Fibroblast of pulmonary artery (primary cell): ENCODE measurements around the gene PRICKLE3.
A peak's percentile ranks its signal among the peaks of the same experiment; 100 is the strongest.

ENCODE experiments used
- DNase-seq: peaks from one replicate; pipeline ENCODE4 v3.0.0-alpha.2; 2010; ENCODE audit warnings: low read depth
- H3K4me3 ChIP-seq: replicated peaks from 2 replicates; pipeline ENCODE4 v1.5.1; 2011; ENCODE audit warnings: low read depth, mild to moderate bottlenecking, control low read depth, low read length, moderate library complexity
- CTCF ChIP-seq: IDR thresholded peaks from 2 replicates; pipeline ENCODE4 v1.5.1; 2011; ENCODE audit warnings: mild to moderate bottlenecking, control low read depth, low read length, inconsistent platforms; ENCODE audit errors: missing control alignments

Gene PRICKLE3

GRCh38 chrX:49190821-49191573 lies 4.8 kb upstream of the PRICKLE3 start:
- DNase-seq, result peak; percentile 100
- TF ChIP-seq CTCF, result no peak

GRCh38 chrX:49189606-49190005 lies 3.4 kb upstream of the PRICKLE3 start:
- DNase-seq, result no peak
- TF ChIP-seq CTCF, result no peak
- H3K4me3 ChIP-seq, result peak overlapping the region; percentile 51

More at GRCh38 chrX:49190821-49191573, 4.8 kb upstream of the PRICKLE3 start:
- H3K4me3 ChIP-seq, result peak overlapping the region; percentile 73

GRCh38 chrX:49188468-49189076 lies 2.4 kb upstream of the PRICKLE3 start:
- no peak for DNase-seq
- no peak overlapping the region for H3K4me3 ChIP-seq
- TF ChIP-seq CTCF, result no peak

- H3K4me3 ChIP-seq, result no peak overlapping the region
- DNase-seq, result no peak
- no peak for TF ChIP-seq CTCF
Measured at GRCh38 chrX:49187526-49187925, 1.4 kb upstream of the PRICKLE3 start.

- H3K4me3 ChIP-seq, result no peak overlapping the region
- no peak for DNase-seq
- TF ChIP-seq CTCF, result no peak
Measured at GRCh38 chrX:49187028-49187394, 838 bp upstream of the PRICKLE3 start.

GRCh38 chrX:49184294-49185281 lies 1.6 kb downstream of the PRICKLE3 start:
- DNase-seq, result peak; percentile 91
- no peak for TF ChIP-seq CTCF
- H3K4me3 ChIP-seq, result peak overlapping the region; percentile 69
